ENCODE data around the gene UBE2G1. TPM values are rescaled to one million over a fixed set of nuclear protein-coding genes. Genes with fewer than 3 reads are reported as not detected.

Gene UBE2G1
- polyA plus RNA-seq, 1 donor: 62.8 TPM

GRCh38 chr17:4249452-4250029, 116.9 kb downstream of the UBE2G1 start:
- no peak for DNase-seq

- no peak for DNase-seq
Measured at GRCh38 chr17:4248504-4249277, 117.8 kb downstream of the UBE2G1 start.

GRCh38 chr17:4247971-4248388, 118.5 kb downstream of the UBE2G1 start:
- no peak for DNase-seq

- no peak for DNase-seq
Measured at GRCh38 chr17:4247361-4247970, 119.0 kb downstream of the UBE2G1 start.

GRCh38 chr17:4246674-4247073, 119.8 kb downstream of the UBE2G1 start:
- DNase-seq: no peak

GRCh38 chr17:4241535-4241934, 124.9 kb downstream of the UBE2G1 start:
- no peak for DNase-seq

GRCh38 chr17:4236456-4236855, 130.0 kb downstream of the UBE2G1 start:
- no peak for DNase-seq

GRCh38 chr17:4235372-4236279, 130.8 kb downstream of the UBE2G1 start:
- no peak for DNase-seq

- DNase-seq: no peak
Measured at GRCh38 chr17:4234401-4234800, 132.1 kb downstream of the UBE2G1 start.

GRCh38 chr17:4233668-4234258, 132.7 kb downstream of the UBE2G1 start:
- DNase-seq: no peak

GRCh38 chr17:4232168-4232813, 134.2 kb downstream of the UBE2G1 start:
- DNase-seq: no peak

GRCh38 chr17:4229627-4230541, 136.6 kb downstream of the UBE2G1 start:
- no peak for DNase-seq

- DNase-seq: no peak
Measured at GRCh38 chr17:4221899-4222659, 144.4 kb downstream of the UBE2G1 start.

GRCh38 chr17:4221163-4221562, 145.3 kb downstream of the UBE2G1 start:
- DNase-seq: no peak

GRCh38 chr17:4220655-4221054, 145.8 kb downstream of the UBE2G1 start:
- DNase-seq: no peak
